Neural progenitor cell (in vitro differentiated cells): ENCODE results near the gene KRT3. TPM values are rescaled to one million over a fixed set of nuclear protein-coding genes. Genes with fewer than 3 reads are reported as not detected.
A peak's percentile ranks its signal among the peaks of the same experiment; 100 is the strongest.

ENCODE experiments used
- DNase-seq: peaks from one replicate; pipeline ENCODE4 v3.0.0-alpha.2; 2016; ENCODE audit warnings: low spot score
- H2AFZ ChIP-seq: fragments of 200-600 bp; sonication (generic); replicated peaks from 2 replicates; pipeline ENCODE4 v1.6.1; 2016; ENCODE audit warnings: antibody characterized with exemption
- H3F3A ChIP-seq: fragments of 200-600 bp; sonication (generic); 2 replicates; pipeline ENCODE4 v1.6.1; 2016; ENCODE audit warnings: antibody characterized with exemption, low read depth
- H3K27ac ChIP-seq: fragments of 200-600 bp; sonication (generic); 2 replicates; pipeline ENCODE4 v1.5.1; 2016; ENCODE audit warnings: mild to moderate bottlenecking
- H3K27me3 ChIP-seq: fragments of 200-600 bp; sonication (generic); 2 replicates; pipeline ENCODE4 v1.6.1; 2016; ENCODE audit warnings: mild to moderate bottlenecking, moderate library complexity
- H3K36me3 ChIP-seq: fragments of 200-600 bp; sonication (generic); 2 replicates; pipeline ENCODE4 v1.5.1; 2016
- H3K4me1 ChIP-seq: fragments of 200-600 bp; sonication (generic); 2 replicates; pipeline ENCODE4 v1.6.1; 2016; ENCODE audit warnings: mixed run types
- H3K4me2 ChIP-seq: fragments of 200-600 bp; sonication (generic); 2 replicates; pipeline ENCODE4 v1.6.1; 2016
- H3K4me3 ChIP-seq: fragments of 200-600 bp; sonication (generic); 2 replicates; pipeline ENCODE4 v1.5.1; 2016
- H3K79me2 ChIP-seq: fragments of 200-600 bp; sonication (generic); 2 replicates; pipeline ENCODE4 v1.6.1; 2016; ENCODE audit warnings: low read depth
- H3K9ac ChIP-seq: fragments of 200-600 bp; sonication (generic); 2 replicates; pipeline ENCODE4 v1.6.1; 2016
- H3K9me3 ChIP-seq: fragments of 200-600 bp; sonication (generic); 2 replicates; pipeline ENCODE4 v1.5.1; 2016; ENCODE audit warnings: low read depth
- H4K20me1 ChIP-seq: fragments of 200-600 bp; sonication (generic); 2 replicates; pipeline ENCODE4 v1.6.1; 2016; ENCODE audit warnings: low read depth
- H3K27ac Mint-ChIP-seq: 3 replicates; pipeline ENCODE4 v1.8.0; 2021; ENCODE audit warnings: mixed read lengths
- H3K27me3 Mint-ChIP-seq: 2 replicates; pipeline ENCODE4 v1.8.0; 2022; ENCODE audit warnings: low read depth, mild to moderate bottlenecking, inconsistent platforms, moderate library complexity, mixed read lengths; ENCODE audit not compliant: insufficient read depth
- H3K36me3 Mint-ChIP-seq: 3 replicates; pipeline ENCODE4 v1.8.0; 2021; ENCODE audit warnings: mixed read lengths
- H3K4me1 Mint-ChIP-seq: 3 replicates; pipeline ENCODE4 v1.8.0; 2021; ENCODE audit warnings: mixed read lengths
- H3K4me3 Mint-ChIP-seq: 3 replicates; pipeline ENCODE4 v1.8.0; 2021; ENCODE audit warnings: mild to moderate bottlenecking, moderate library complexity, mixed read lengths
- H3K9me3 Mint-ChIP-seq: 3 replicates; pipeline ENCODE4 v1.8.0; 2020; ENCODE audit warnings: mixed read lengths
- CTCF ChIP-seq: fragments of 200-600 bp; sonication (generic); IDR thresholded peaks from 2 replicates; pipeline ENCODE4 v1.5.1; 2017; ENCODE audit warnings: antibody characterized with exemption, mild to moderate bottlenecking
- EZH2 ChIP-seq: fragments of 200-600 bp; sonication (generic); IDR thresholded peaks from 2 replicates; pipeline ENCODE4 v1.6.1; 2017; ENCODE audit warnings: antibody characterized with exemption, mild to moderate bottlenecking, moderate library complexity
- EZH2phosphoT487 ChIP-seq: fragments of 200-600 bp; sonication (generic); IDR thresholded peaks from 2 replicates; pipeline ENCODE4 v1.6.1; 2017; ENCODE audit warnings: antibody characterized with exemption
- small RNA-seq: library from RNA; depleted of rRNA; stranded (forward); fragments of <200 nt; gene quantifications from one replicate; pipeline ENCODE3, GENCODE V24; 2015
- total RNA-seq: library from RNA; depleted of rRNA; stranded (reverse); fragments of >200 nt; gene quantifications from 2 replicates; pipeline ENCODE4 v1.2.3, GENCODE V29; 2015; ENCODE audit warnings: low replicate concordance

Gene KRT3
- total RNA-seq, 1 donor from 2014 or later: not detected

- no peaks in the 10 kb centered on the region for H3K4me1 ChIP-seq
- no peak overlapping the region for H3K9ac ChIP-seq
- no peaks in the 10 kb centered on the region for H3K79me2 ChIP-seq
- no peak overlapping the region for H3K27ac ChIP-seq
- Mint-ChIP-seq H3K27me3 (peaks cover 9% of the 10 kb centered on the region), H3K36me3 (no peaks in the 10 kb centered on the region), H3K4me1 (no peaks in the 10 kb centered on the region), H3K27ac (no peak overlapping the region), H3K9me3 (no peaks in the 10 kb centered on the region), H3K4me3 (no peak overlapping the region)
- H3K4me2 ChIP-seq: no peak overlapping the region
- no peak overlapping the region for H3K4me3 ChIP-seq
- peak; percentile 91 for DNase-seq
- no peaks in the 10 kb centered on the region for H3K36me3 ChIP-seq
- no peaks in the 10 kb centered on the region for H3F3A ChIP-seq
- H3K27me3 ChIP-seq: peaks cover 48% of the 10 kb centered on the region
- peaks cover 8% of the 10 kb centered on the region for H4K20me1 ChIP-seq
- H3K9me3 ChIP-seq: no peaks in the 10 kb centered on the region
- no peak overlapping the region for H2AFZ ChIP-seq
- TF ChIP-seq EZH2 (peak; percentile 10), EZH2phosphoT487 (no peak), CTCF (no peak)
Observed at GRCh38 chr12:52741375-52742195, 54.3 kb downstream of the KRT3 start.

DNA sequence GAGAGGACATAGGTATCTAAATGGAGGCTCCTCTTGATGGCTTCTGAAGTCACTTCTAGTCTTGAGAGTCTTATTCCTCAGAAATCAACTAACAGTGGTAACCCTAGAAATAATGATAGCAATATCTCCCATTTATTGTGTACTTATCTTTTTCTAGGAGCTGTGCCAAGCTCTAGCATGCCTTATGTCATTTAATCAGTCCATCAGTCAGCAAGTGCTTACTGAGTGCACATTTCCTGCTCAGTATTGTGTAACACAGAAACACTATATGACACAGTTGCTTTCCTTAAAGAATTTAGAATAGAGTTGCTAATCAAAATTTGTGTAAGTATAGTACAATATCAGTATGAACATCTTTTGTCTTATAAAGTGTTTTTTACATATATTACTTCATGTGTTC, 55.3 kb downstream of the KRT3 start:
- Histone ChIP-seq H3K4me1 (no peaks in the 10 kb centered on the region), H3K79me2 (no peaks in the 10 kb centered on the region), H3F3A (no peaks in the 10 kb centered on the region), H3K27me3 (peaks cover 47% of the 10 kb centered on the region), H3K9ac (no peak overlapping the region), H3K27ac (no peak overlapping the region), H4K20me1 (peaks cover 8% of the 10 kb centered on the region), H3K4me2 (no peak overlapping the region), H3K4me3 (no peak overlapping the region), H3K36me3 (no peaks in the 10 kb centered on the region), H2AFZ (no peak overlapping the region), H3K9me3 (no peaks in the 10 kb centered on the region)
- H3K27me3 Mint-ChIP-seq: peaks cover 12% of the 10 kb centered on the region
- no peak for DNase-seq
- no peaks in the 10 kb centered on the region for H3K36me3 Mint-ChIP-seq
- H3K27ac Mint-ChIP-seq: no peak overlapping the region
- no peak overlapping the region for H3K4me3 Mint-ChIP-seq
- H3K9me3 Mint-ChIP-seq: no peaks in the 10 kb centered on the region
- TF ChIP-seq EZH2 (no peak), CTCF (no peak), EZH2phosphoT487 (no peak)
- no peaks in the 10 kb centered on the region for H3K4me1 Mint-ChIP-seq

- H3K36me3 ChIP-seq: no peaks in the 10 kb centered on the region
- no peaks in the 10 kb centered on the region for H3K9me3 ChIP-seq
- no peak overlapping the region for H3K27ac ChIP-seq
- H3K4me1 Mint-ChIP-seq: no peaks in the 10 kb centered on the region
- H3K27ac Mint-ChIP-seq: no peak overlapping the region
- H3F3A ChIP-seq: no peaks in the 10 kb centered on the region
- H2AFZ ChIP-seq: no peak overlapping the region
- no peaks in the 10 kb centered on the region for H3K9me3 Mint-ChIP-seq
- no peak overlapping the region for H3K4me3 Mint-ChIP-seq
- no peak overlapping the region for H3K4me3 ChIP-seq
- H3K4me1 ChIP-seq: no peaks in the 10 kb centered on the region
- H3K9ac ChIP-seq: no peak overlapping the region
- peaks cover 8% of the 10 kb centered on the region for H4K20me1 ChIP-seq
- no peaks in the 10 kb centered on the region for H3K36me3 Mint-ChIP-seq
- no peak overlapping the region for H3K4me2 ChIP-seq
- H3K79me2 ChIP-seq: no peaks in the 10 kb centered on the region
- no peak for TF ChIP-seq EZH2phosphoT487
- peaks cover 12% of the 10 kb centered on the region for H3K27me3 Mint-ChIP-seq
- H3K27me3 ChIP-seq: peaks cover 44% of the 10 kb centered on the region
- no peak for DNase-seq
Observed at GRCh38 chr12:52739963-52740362, 56.0 kb downstream of the KRT3 start.

Small RNA genes lying within 50 kb of the gene (small RNA-seq; reads per million reads assigned to genes)
- not detected for gene AC107016.2

Other genes with a start within 250 kb of the KRT3 start
- not detected in 2 replicates for gene KRT71, start 243.0 kb downstream of the KRT3 start, total RNA-seq
- not detected in 2 replicates for gene KRT74, start 222.3 kb downstream of the KRT3 start, total RNA-seq
- not detected in 2 replicates for gene KRT72, start 194.7 kb downstream of the KRT3 start, total RNA-seq
- not detected in 2 replicates for gene KRT73, start 177.6 kb downstream of the KRT3 start, total RNA-seq
- gene KRT2, start 143.9 kb downstream of the KRT3 start, total RNA-seq: not detected in 2 replicates
- gene KRT1, start 115.7 kb downstream of the KRT3 start, total RNA-seq: not detected in 2 replicates
- 0.47 TPM in 1 of 2 replicates, not detected in the other for gene KRT77, start 92.6 kb downstream of the KRT3 start, total RNA-seq
- gene KRT76, start 18.8 kb downstream of the KRT3 start, total RNA-seq: not detected in 2 replicates
- not detected in 2 replicates for gene KRT4, start 18.0 kb upstream of the KRT3 start, total RNA-seq
- not detected in 2 replicates for gene KRT79, start 38.2 kb upstream of the KRT3 start, total RNA-seq
- gene KRT78, start 52.9 kb upstream of the KRT3 start, total RNA-seq: not detected in 2 replicates
- gene KRT8, start 109.0 kb upstream of the KRT3 start, total RNA-seq: 168 and 184 TPM in 2 replicates
- gene KRT18, start 153.0 kb upstream of the KRT3 start, total RNA-seq: 69.3 and 100 TPM in 2 replicates
- gene EIF4B, start 210.3 kb upstream of the KRT3 start, total RNA-seq: 774 and 833 TPM in 2 replicates